ENCODE data around the gene DPF3.

- TF ChIP-seq ARNT (IDR thresholded peaks at IDR 0.05): no peak
- no peak for TF ChIP-seq BHLHE40 (IDR thresholded peaks at IDR 0.05; ENCODE audit: borderline replicate concordance)
- no peak for TF ChIP-seq SP1 (IDR thresholded peaks at IDR 0.05)
- TF ChIP-seq ZNF384 (IDR thresholded peaks at IDR 0.05): no peak
Measured at GRCh38 chr14:72634691-72635616, 258.9 kb downstream of the DPF3 start.

Data from HEK293T (cell line).